ENCODE measurements around the gene ARFGEF2. TPM values are rescaled to one million over a fixed set of nuclear protein-coding genes. Genes with fewer than 3 reads are reported as not detected.
A peak's percentile ranks its signal among the peaks of the same experiment; 100 is the strongest.
"Not testable (repeated sequence)": the region's sequence is repeated elsewhere in the genome, so short reads cannot be mapped to it uniquely, and the experiment has no call there.

The ARFGEF2 gene
- 10 to 100 TPM; 13.1 to 34.3 (median 23.9) TPM for total RNA-seq

GRCh38 chr20:48921168-48921882 lies at the start of gene ARFGEF2:
ARFGEF2 (plus strand) TSS chr20:48921711; CDS start chr20:48921890, 179 bp downstream.
- in situ Hi-C loops (cut with MboI; ENCODE audit: low pct_unique_long_range_greater_than_20kb in 2 of 9, low sequenced_read_pairs in 9 of 9, unreplicated experiment in 9 of 9), result loop anchor here in 5 of 9 experiments (25.0 kb wide), 2 partner anchors 234 to 259 kb away; no protein-coding TSS in a partner anchor

GRCh38 chr20:48875233-48875913 lies 46.1 kb upstream of the ARFGEF2 start:
- Histone ChIP-seq H3K27ac (no peak overlapping the region), H3K4me1 (replicated peaks in 1 of 2) (no peaks in the 10 kb centered on the region), H3K4me3 (no peak overlapping the region)
- 65 to 97% (median 83%) methylated on average over 6 to 15 of the region's 17 CpGs; no CpG with 5 or more reads in 2 of the 10 experiments for WGBS, 10 experiments
- no peak for ATAC-seq (replicated peaks in 6 of 8)
- in situ Hi-C loops (cut with MboI; ENCODE audit: low pct_unique_long_range_greater_than_20kb in 2 of 9, low sequenced_read_pairs in 9 of 9, unreplicated experiment in 9 of 9), result no loop called here

More at GRCh38 chr20:48921168-48921882, at the start of gene ARFGEF2:
- peak; percentile 83 to 93 (median 89) for ATAC-seq (replicated peaks in 6 of 8)
- H3K27ac ChIP-seq, result peak within 1 kb of the TSS; percentile 95 to 98
- peaks cover 0 to 14% of the 10 kb centered on the region in 2 donors for H3K4me1 ChIP-seq (replicated peaks in 1 of 2)
- 0 to 8% (median 1%) methylated on average over 1 to 26 of the region's 70 CpGs; no CpG with 5 or more reads in 2 of the 10 experiments for WGBS, 10 experiments
- H3K4me3 ChIP-seq, result peak within 1 kb of the TSS; percentile 76 to 96 (median 94)

- in situ Hi-C loops (cut with MboI; ENCODE audit: low pct_unique_long_range_greater_than_20kb in 2 of 9, low sequenced_read_pairs in 9 of 9, unreplicated experiment in 9 of 9), result no loop called here
- H3K4me3 ChIP-seq, result no peak overlapping the region
- peak in 1 of 8 experiments; percentile 63 for ATAC-seq (replicated peaks in 6 of 8)
- 0 to 100% (median 37%) methylated on average over 1 to 2 of the region's 5 CpGs; no CpG with 5 or more reads in 6 of the 10 experiments for whole genome bisulfite sequencing, 10 experiments
- no peak overlapping the region for H3K27ac ChIP-seq
- H3K4me1 ChIP-seq (replicated peaks in 1 of 2), result no peaks in the 10 kb centered on the region
These were observed 45.6 kb upstream of the ARFGEF2 start for GRCh38 chr20:48875914-48876240.

GRCh38 chr20:48877304-48877703 lies 44.2 kb upstream of the ARFGEF2 start:
- H3K4me1 ChIP-seq (replicated peaks in 1 of 2), result no peaks in the 10 kb centered on the region
- peak in 2 of 8 experiments; percentile 57 to 90 for ATAC-seq (replicated peaks in 6 of 8)
- in situ Hi-C loops (cut with MboI; ENCODE audit: low pct_unique_long_range_greater_than_20kb in 2 of 9, low sequenced_read_pairs in 9 of 9, unreplicated experiment in 9 of 9), result no loop called here
- WGBS, 10 experiments, result 0 to 86% (median 15%) methylated on average over 1 to 2 of the region's 2 CpGs; no CpG with 5 or more reads in 2 of the 10 experiments
- H3K4me3 ChIP-seq, result no peak overlapping the region
- no peak overlapping the region for H3K27ac ChIP-seq

GRCh38 chr20:48878534-48879248 lies 42.8 kb upstream of the ARFGEF2 start:
- 55 to 100% (median 93%) methylated on average over 1 to 7 of the region's 10 CpGs for WGBS, 10 experiments
- ATAC-seq (replicated peaks in 6 of 8), result no peak
- Histone ChIP-seq H3K4me1 (replicated peaks in 1 of 2) (no peaks in the 10 kb centered on the region), H3K27ac (no peak overlapping the region), H3K4me3 (no peak overlapping the region)
- in situ Hi-C loops (cut with MboI; ENCODE audit: low pct_unique_long_range_greater_than_20kb in 2 of 9, low sequenced_read_pairs in 9 of 9, unreplicated experiment in 9 of 9), result no loop called here

- H3K4me1 ChIP-seq (replicated peaks in 1 of 2), result no peaks in the 10 kb centered on the region
- H3K27ac ChIP-seq, result no peak overlapping the region
- H3K4me3 ChIP-seq, result no peak overlapping the region
- peak in 1 of 8 experiments; percentile 33 for ATAC-seq (replicated peaks in 6 of 8)
- in situ Hi-C loops (cut with MboI; ENCODE audit: low pct_unique_long_range_greater_than_20kb in 2 of 9, low sequenced_read_pairs in 9 of 9, unreplicated experiment in 9 of 9), result no loop called here
- 13 to 100% (median 90%) methylated on average over 1 of the region's 1 CpG; no CpG with 5 or more reads in 2 of the 10 experiments for WGBS, 10 experiments
These were observed 41.8 kb upstream of the ARFGEF2 start for GRCh38 chr20:48879612-48880245.

- H3K4me1 ChIP-seq (replicated peaks in 1 of 2), result no peaks in the 10 kb centered on the region
- H3K4me3 ChIP-seq, result no peak overlapping the region
- in situ Hi-C loops (cut with MboI; ENCODE audit: low pct_unique_long_range_greater_than_20kb in 2 of 9, low sequenced_read_pairs in 9 of 9, unreplicated experiment in 9 of 9), result no loop called here
- no peak for ATAC-seq (replicated peaks in 6 of 8)
- WGBS, 10 experiments, result 50 to 100% (median 93%) methylated on average over 1 to 3 of the region's 3 CpGs; no CpG with 5 or more reads in 3 of the 10 experiments
- no peak overlapping the region for H3K27ac ChIP-seq
These were observed 41.2 kb upstream of the ARFGEF2 start for GRCh38 chr20:48880331-48880730.

GRCh38 chr20:48880981-48881657 lies 40.4 kb upstream of the ARFGEF2 start:
- H3K4me3 ChIP-seq, result no peak overlapping the region
- 29 to 100% (median 82%) methylated on average over 2 to 7 of the region's 7 CpGs for WGBS, 10 experiments
- no peak for ATAC-seq (replicated peaks in 6 of 8)
- in situ Hi-C loops (cut with MboI; ENCODE audit: low pct_unique_long_range_greater_than_20kb in 2 of 9, low sequenced_read_pairs in 9 of 9, unreplicated experiment in 9 of 9), result no loop called here
- no peak overlapping the region for H3K27ac ChIP-seq
- H3K4me1 ChIP-seq (replicated peaks in 1 of 2), result no peaks in the 10 kb centered on the region

- Histone ChIP-seq H3K4me1 (replicated peaks in 1 of 2) (no peaks in the 10 kb centered on the region), H3K27ac (no peak overlapping the region), H3K4me3 (no peak overlapping the region)
- in situ Hi-C loops (cut with MboI; ENCODE audit: low pct_unique_long_range_greater_than_20kb in 2 of 9, low sequenced_read_pairs in 9 of 9, unreplicated experiment in 9 of 9), result no loop called here
- no peak for ATAC-seq (replicated peaks in 6 of 8)
- 42 to 100% (median 70%) methylated on average over 1 to 4 of the region's 4 CpGs for WGBS, 10 experiments
These were observed 36.3 kb upstream of the ARFGEF2 start for GRCh38 chr20:48885237-48885636.

- no peak overlapping the region for H3K4me3 ChIP-seq
- 60 to 90% (median 79%) methylated on average over 1 to 3 of the region's 3 CpGs; no CpG with 5 or more reads in 3 of the 10 experiments for WGBS, 10 experiments
- ATAC-seq (replicated peaks in 6 of 8), result no peak
- in situ Hi-C loops (cut with MboI; ENCODE audit: low pct_unique_long_range_greater_than_20kb in 2 of 9, low sequenced_read_pairs in 9 of 9, unreplicated experiment in 9 of 9), result no loop called here
- no peaks in the 10 kb centered on the region for H3K4me1 ChIP-seq (replicated peaks in 1 of 2)
- no peak overlapping the region for H3K27ac ChIP-seq
These were observed 35.3 kb upstream of the ARFGEF2 start for GRCh38 chr20:48886194-48886593.

GRCh38 chr20:48886811-48887210 lies 34.7 kb upstream of the ARFGEF2 start:
- in situ Hi-C loops (cut with MboI; ENCODE audit: low pct_unique_long_range_greater_than_20kb in 2 of 9, low sequenced_read_pairs in 9 of 9, unreplicated experiment in 9 of 9), result no loop called here
- Histone ChIP-seq H3K27ac (no peak overlapping the region), H3K4me1 (replicated peaks in 1 of 2) (no peaks in the 10 kb centered on the region), H3K4me3 (no peak overlapping the region)
- ATAC-seq (replicated peaks in 6 of 8), result no peak
- WGBS, 10 experiments, result 50 to 100% (median 68%) methylated on average over 1 to 2 of the region's 2 CpGs; no CpG with 5 or more reads in 2 of the 10 experiments

GRCh38 chr20:48888517-48888916 lies 33.0 kb upstream of the ARFGEF2 start:
- in situ Hi-C loops (cut with MboI; ENCODE audit: low pct_unique_long_range_greater_than_20kb in 2 of 9, low sequenced_read_pairs in 9 of 9, unreplicated experiment in 9 of 9); H3K27ac ChIP-seq; ATAC-seq (replicated peaks in 6 of 8); H3K4me1 ChIP-seq (replicated peaks in 1 of 2); H3K4me3 ChIP-seq: not testable (repeated sequence)
- WGBS, 10 experiments, result 0 to 84% (median 50%) methylated on average over 1 to 6 of the region's 6 CpGs; no CpG with 5 or more reads in 1 of the 10 experiments

All from motor neuron (in vitro differentiated cells).